Testis (tissue), 2 donors: ENCODE results near the gene FAM76B.

Source experiments
- CTCF ChIP-seq, 3 experiments: fragments of 450-650 bp in 2 of 3; fragments of 200-600 bp in 1 of 3; sonication (generic) in 1 of 3; IDR thresholded peaks; one replicate each; pipeline ENCODE4 v1.5.1; 2016 to 2019; ENCODE audit warnings: antibody characterized with exemption in 3 of 3, mild to moderate bottlenecking in 2 of 3, moderate library complexity in 1 of 3
- POLR2A ChIP-seq: fragments of 450-650 bp; IDR thresholded peaks from one replicate; pipeline ENCODE4 v1.6.1; 2017; ENCODE audit warnings: antibody characterized with exemption, mild to moderate bottlenecking, moderate library complexity

- TF ChIP-seq CTCF (IDR thresholded peaks at IDR 0.05) (no peak), POLR2A (no peak)
Observed at GRCh38 chr11:95800438-95800837, 10.9 kb upstream of the FAM76B start.
